ENCODE data around the gene DMXL1. TPM values are rescaled to one million over a fixed set of nuclear protein-coding genes. Genes with fewer than 3 reads are reported as not detected.
A peak's percentile ranks its signal among the peaks of the same experiment; 100 is the strongest.

DMXL1 gene
- total RNA-seq, 3 donors from 2014 or later (not counting 1 experiment from before 2014, with no cell fraction given): 36.7 to 43.0 (median 39.9) TPM

GRCh38 chr5:119275601-119276173 lies 204.8 kb downstream of the DMXL1 start:
- no peaks in the 10 kb centered on the region for H3K27me3 Mint-ChIP-seq (ENCODE audit: low read depth in 2 of 2)
- peaks cover 86% of the 10 kb centered on the region for H3K4me1 ChIP-seq (ENCODE audit: control insufficient read depth, insufficient read depth, low read length)
- peak in 1 of 2 donors; percentile 44 for DNase-seq
- peaks cover 96 to 97% of the 10 kb centered on the region in 2 donors for H3K4me1 Mint-ChIP-seq
- peak overlapping the region; percentile 71 for H3K27ac ChIP-seq (ENCODE audit: low read length)
- H3K36me3 Mint-ChIP-seq: no peaks in the 10 kb centered on the region
- intact Hi-C loops (cut with micrococcal nuclease): no loop called here
- peak overlapping the region; percentile 89 to 98 for H3K27ac Mint-ChIP-seq
- TF ChIP-seq CTCF (IDR thresholded peaks at IDR 0.05): no peak
- peak overlapping the region; percentile 28 for H3K4me3 Mint-ChIP-seq
- H3K27me3 ChIP-seq (ENCODE audit: control insufficient read depth, insufficient read depth, low read length): no peaks in the 10 kb centered on the region
- no peak overlapping the region for H3K4me3 ChIP-seq (ENCODE audit: low read length)
- H3K36me3 ChIP-seq (ENCODE audit: control insufficient read depth, insufficient read depth, low read length): no peaks in the 10 kb centered on the region
- no peaks in the 10 kb centered on the region for H3K9me3 Mint-ChIP-seq
- H3K9me3 ChIP-seq (ENCODE audit: control insufficient read depth, insufficient read depth, low read length): no peaks in the 10 kb centered on the region
- 61% methylated on average over 2 of the region's 3 CpGs for WGBS (ENCODE audit: insufficient coverage)
- ATAC-seq: no peak

- DNase-seq (peak in 1 of 2 donors; percentile 40), ATAC-seq (no peak)
- H3K36me3 Mint-ChIP-seq: no peaks in the 10 kb centered on the region
- intact Hi-C loops (cut with micrococcal nuclease): no loop called here
- H3K9me3 Mint-ChIP-seq: no peaks in the 10 kb centered on the region
- H3K27me3 ChIP-seq (ENCODE audit: control insufficient read depth, insufficient read depth, low read length): no peaks in the 10 kb centered on the region
- peak overlapping the region; percentile 84 for H3K4me3 Mint-ChIP-seq
- H3K27me3 Mint-ChIP-seq (ENCODE audit: low read depth in 2 of 2): no peaks in the 10 kb centered on the region
- TF ChIP-seq CTCF (IDR thresholded peaks at IDR 0.05): no peak
- peaks cover 2% of the 10 kb centered on the region for H3K36me3 ChIP-seq (ENCODE audit: control insufficient read depth, insufficient read depth, low read length)
- peaks cover 73% of the 10 kb centered on the region for H3K4me1 ChIP-seq (ENCODE audit: control insufficient read depth, insufficient read depth, low read length)
- 20% methylated on average over 2 of the region's 5 CpGs for WGBS (ENCODE audit: insufficient coverage)
- H3K9me3 ChIP-seq (ENCODE audit: control insufficient read depth, insufficient read depth, low read length): no peaks in the 10 kb centered on the region
- peak overlapping the region; percentile 60 for H3K27ac ChIP-seq (ENCODE audit: low read length)
- peaks cover 96 to 97% of the 10 kb centered on the region in 2 donors for H3K4me1 Mint-ChIP-seq
- peak overlapping the region; percentile 89 to 98 for H3K27ac Mint-ChIP-seq
- no peak overlapping the region for H3K4me3 ChIP-seq (ENCODE audit: low read length)
Observed at GRCh38 chr5:119276978-119277377, 206.1 kb downstream of the DMXL1 start.

GRCh38 chr5:119279093-119279492 lies 208.2 kb downstream of the DMXL1 start:
- no peak for TF ChIP-seq CTCF (IDR thresholded peaks at IDR 0.05)
- ATAC-seq (peak; percentile 67 to 83 (median 76)), DNase-seq (peak in 1 of 2 donors; percentile 39)
- Mint-ChIP-seq H3K4me3 (peak overlapping the region; percentile 84), H3K27me3 (ENCODE audit: low read depth in 2 of 2) (no peaks in the 10 kb centered on the region), H3K4me1 (peaks cover 96 to 97% of the 10 kb centered on the region in 2 donors), H3K9me3 (no peaks in the 10 kb centered on the region), H3K36me3 (no peaks in the 10 kb centered on the region), H3K27ac (peak overlapping the region; percentile 89 to 98)
- intact Hi-C loops (cut with micrococcal nuclease): loop anchor here (1.0 to 2.0 kb wide), 2 partner anchors 8 to 30 kb away; no protein-coding TSS in a partner anchor
- H3K36me3 ChIP-seq (ENCODE audit: control insufficient read depth, insufficient read depth, low read length): peaks cover 9% of the 10 kb centered on the region
- H3K4me3 ChIP-seq (ENCODE audit: low read length): no peak overlapping the region
- no peaks in the 10 kb centered on the region for H3K27me3 ChIP-seq (ENCODE audit: control insufficient read depth, insufficient read depth, low read length)
- H3K9me3 ChIP-seq (ENCODE audit: control insufficient read depth, insufficient read depth, low read length): no peaks in the 10 kb centered on the region
- peaks cover 73% of the 10 kb centered on the region for H3K4me1 ChIP-seq (ENCODE audit: control insufficient read depth, insufficient read depth, low read length)
- WGBS (ENCODE audit: insufficient coverage): 15% methylated on average over 1 of the region's 1 CpG
- H3K27ac ChIP-seq (ENCODE audit: low read length): peak overlapping the region; percentile 45

- Mint-ChIP-seq H3K27me3 (ENCODE audit: low read depth in 2 of 2) (no peaks in the 10 kb centered on the region), H3K4me3 (peak overlapping the region; percentile 80), H3K4me1 (peaks cover 91 to 94% of the 10 kb centered on the region in 2 donors), H3K36me3 (no peaks in the 10 kb centered on the region), H3K9me3 (no peaks in the 10 kb centered on the region), H3K27ac (peak overlapping the region; percentile 76 to 89)
- intact Hi-C loops (cut with micrococcal nuclease): no loop called here
- WGBS (ENCODE audit: insufficient coverage): 72% methylated on average over 2 of the region's 3 CpGs
- Histone ChIP-seq H3K36me3 (ENCODE audit: control insufficient read depth, insufficient read depth, low read length) (peaks cover 9% of the 10 kb centered on the region), H3K27me3 (ENCODE audit: control insufficient read depth, insufficient read depth, low read length) (no peaks in the 10 kb centered on the region), H3K9me3 (ENCODE audit: control insufficient read depth, insufficient read depth, low read length) (no peaks in the 10 kb centered on the region), H3K4me3 (ENCODE audit: low read length) (no peak overlapping the region), H3K4me1 (ENCODE audit: control insufficient read depth, insufficient read depth, low read length) (peaks cover 74% of the 10 kb centered on the region), H3K27ac (ENCODE audit: low read length) (peak overlapping the region; percentile 45)
- no peak for TF ChIP-seq CTCF (IDR thresholded peaks at IDR 0.05)
- peak in 1 of 2 donors; percentile 34 for DNase-seq
- no peak for ATAC-seq
Observed at GRCh38 chr5:119280380-119280779, 209.5 kb downstream of the DMXL1 start.
